ENCODE data around the gene MAST4. TPM values are rescaled to one million over a fixed set of nuclear protein-coding genes. Genes with fewer than 3 reads are reported as not detected.

The MAST4 gene
- total and polyA plus RNA-seq, 2 of the 4 experiments (the other 2 are of a cell fraction), result 4.8 to 6.8 TPM

GRCh38 chr5:66717455-66718373 lies 121.5 kb downstream of the MAST4 start (continued):
- no peak for TF ChIP-seq CTCF (conservative IDR thresholded peaks at IDR 0.05; ENCODE audit: low read depth, low read length)

- Histone ChIP-seq H3K27ac (ENCODE audit: insufficient read depth, low read length) (no peak overlapping the region), H2AK9ac (replicated peaks; ENCODE audit: low read depth, low read length, poor library complexity) (no peak overlapping the region), H2BK20ac (ENCODE audit: low read depth, low read length) (no peak overlapping the region), H2BK5ac (ENCODE audit: low read depth, low read length, poor library complexity, severe bottlenecking) (no peak overlapping the region), H3K9me1 (ENCODE audit: insufficient read depth, low read length) (no peaks in the 10 kb centered on the region), H2AK5ac (ENCODE audit: low read depth, low read length) (no peak overlapping the region), H3K4me3 (ENCODE audit: insufficient read depth, low read depth, low read length) (no peak overlapping the region), H2BK120ac (ENCODE audit: low read depth, low read length) (no peak overlapping the region), H4K20me1 (ENCODE audit: insufficient read depth, low read length) (no peaks in the 10 kb centered on the region), H3K4me2 (ENCODE audit: low read depth, low read length) (no peak overlapping the region), H3K23ac (ENCODE audit: low read depth, low read length) (no peak overlapping the region), H2AFZ (replicated peaks; ENCODE audit: low read length, poor library complexity) (no peak overlapping the region), H3K36me3 (ENCODE audit: control insufficient read depth, insufficient read depth, low read length) (no peaks in the 10 kb centered on the region), H4K5ac (ENCODE audit: low read depth, low read length) (no peak overlapping the region), H3K9ac (ENCODE audit: low read depth, low read length) (no peak overlapping the region), H3K79me1 (ENCODE audit: low read depth in 1 of 2, low read length in 2 of 2) (no peaks in the 10 kb centered on the region), H3K4ac (ENCODE audit: low read depth, low read length) (no peak overlapping the region), H4K91ac (ENCODE audit: insufficient read depth, low read depth, low read length) (no peak overlapping the region), H3K4me1 (ENCODE audit: control insufficient read depth, insufficient read depth, low read length) (no peaks in the 10 kb centered on the region), H3K27me3 (ENCODE audit: control insufficient read depth, insufficient read depth, low read length) (no peaks in the 10 kb centered on the region), H4K8ac (ENCODE audit: low read depth in 2 of 2, low read length in 2 of 2) (no peak overlapping the region), H3K9me3 (ENCODE audit: control insufficient read depth, insufficient read depth, low read length) (no peaks in the 10 kb centered on the region), H2BK15ac (ENCODE audit: low read depth, low read length) (no peak overlapping the region), H3K14ac (replicated peaks; ENCODE audit: low read depth, low read length) (no peak overlapping the region), H3K18ac (ENCODE audit: low read depth, low read length) (no peak overlapping the region), H3K56ac (ENCODE audit: extremely low read depth, insufficient read depth, low read length) (no peak overlapping the region)
- BruUV-seq (replicated peaks), result no TSS peak
- WGBS, 2 experiments (ENCODE audit: extremely low coverage in 2 of 2, insufficient read length in 1 of 2), result 60% methylated on average over 2 of the region's 7 CpGs; no CpG with 5 or more reads in 1 of the 2 experiments
- POLR2A ChIA-PET (ENCODE audit: unreplicated experiment), result no interaction called here
- in situ Hi-C loops (cut with MboI; ENCODE audit: low sequenced_read_pairs) (no loop called here), intact Hi-C loops (cut with micrococcal nuclease) (loop anchor here (5.0 kb wide), 1 partner anchor 106 kb away; no protein-coding TSS in a partner anchor), dilution Hi-C loops (cut with HindIII; ENCODE audit: low sequenced_read_pairs, unreplicated experiment) (no loop called here)
- no peak for TF ChIP-seq POLR2A (IDR thresholded peaks at IDR 0.05; ENCODE audit: low read depth, low read length)
- no peak for TF ChIP-seq CTCF (conservative IDR thresholded peaks at IDR 0.05; ENCODE audit: low read depth, low read length)
- TF ChIP-seq USF2 (IDR thresholded peaks at IDR 0.05; ENCODE audit: low read depth, low read length), result no peak
- TF ChIP-seq ELK1 (IDR thresholded peaks at IDR 0.05; ENCODE audit: borderline replicate concordance, low read depth, low read length), result no peak
- no peak for TF ChIP-seq RCOR1 (IDR thresholded peaks at IDR 0.05; ENCODE audit: insufficient replicate concordance, low read length)
- TF ChIP-seq RFX5 (IDR thresholded peaks at IDR 0.05; ENCODE audit: low read depth, low read length), result no peak
- no peak for TF ChIP-seq MXI1 (IDR thresholded peaks at IDR 0.05; ENCODE audit: borderline replicate concordance, low read depth, low read length)
- ATAC-seq (ENCODE audit: low read depth) (no peak), DNase-seq (no peak)
- CTCF ChIA-PET, result interaction anchor here (1.3 kb wide), 1 partner anchor 9 kb away, joined by 4 read pairs; no protein-coding TSS in a partner anchor
These were observed 122.3 kb downstream of the MAST4 start for GRCh38 chr5:66718374-66719002.

Measured in IMR-90 (cell line).